Measurements from ENCODE around the gene SLC35F3.

DNA sequence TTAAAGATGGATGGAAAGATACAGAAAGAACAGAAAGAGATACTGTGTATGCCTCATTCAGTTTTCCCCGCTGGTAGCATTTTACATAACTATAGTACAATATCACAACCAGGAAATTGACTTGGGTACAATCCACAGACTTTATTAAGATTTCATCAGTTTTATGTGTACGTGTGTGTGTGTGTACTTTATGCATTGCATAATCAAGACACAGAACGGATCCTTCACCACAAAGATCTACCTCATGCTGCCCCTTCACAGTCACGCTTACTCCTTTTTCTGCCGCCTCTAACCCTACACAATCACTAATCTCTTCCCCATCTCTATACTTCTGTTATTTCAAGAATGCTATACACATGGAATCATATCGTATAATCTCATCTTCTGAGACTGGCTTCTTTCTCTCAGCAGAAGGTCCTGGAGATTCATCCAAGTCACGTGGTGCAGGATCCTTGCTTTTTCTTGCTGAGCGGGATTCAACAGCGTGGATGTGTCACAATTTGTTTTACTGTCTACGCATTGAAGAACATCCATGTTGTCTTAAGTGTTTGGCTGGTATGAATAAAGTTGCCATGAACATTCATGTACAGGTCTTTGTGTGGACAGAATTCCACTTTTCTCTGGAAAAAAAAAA, 76.7 kb downstream of the SLC35F3 start:
- TF ChIP-seq, protein P1, sequence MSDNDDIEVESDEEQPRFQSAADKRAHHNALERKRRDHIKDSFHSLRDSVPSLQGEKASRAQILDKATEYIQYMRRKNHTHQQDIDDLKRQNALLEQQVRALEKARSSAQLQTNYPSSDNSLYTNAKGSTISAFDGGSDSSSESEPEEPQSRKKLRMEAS (IDR thresholded peaks at IDR 0.05) = no peak
- TF ChIP-seq, protein P2, sequence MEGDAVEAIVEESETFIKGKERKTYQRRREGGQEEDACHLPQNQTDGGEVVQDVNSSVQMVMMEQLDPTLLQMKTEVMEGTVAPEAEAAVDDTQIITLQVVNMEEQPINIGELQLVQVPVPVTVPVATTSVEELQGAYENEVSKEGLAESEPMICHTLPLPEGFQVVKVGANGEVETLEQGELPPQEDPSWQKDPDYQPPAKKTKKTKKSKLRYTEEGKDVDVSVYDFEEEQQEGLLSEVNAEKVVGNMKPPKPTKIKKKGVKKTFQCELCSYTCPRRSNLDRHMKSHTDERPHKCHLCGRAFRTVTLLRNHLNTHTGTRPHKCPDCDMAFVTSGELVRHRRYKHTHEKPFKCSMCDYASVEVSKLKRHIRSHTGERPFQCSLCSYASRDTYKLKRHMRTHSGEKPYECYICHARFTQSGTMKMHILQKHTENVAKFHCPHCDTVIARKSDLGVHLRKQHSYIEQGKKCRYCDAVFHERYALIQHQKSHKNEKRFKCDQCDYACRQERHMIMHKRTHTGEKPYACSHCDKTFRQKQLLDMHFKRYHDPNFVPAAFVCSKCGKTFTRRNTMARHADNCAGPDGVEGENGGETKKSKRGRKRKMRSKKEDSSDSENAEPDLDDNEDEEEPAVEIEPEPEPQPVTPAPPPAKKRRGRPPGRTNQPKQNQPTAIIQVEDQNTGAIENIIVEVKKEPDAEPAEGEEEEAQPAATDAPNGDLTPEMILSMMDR (IDR thresholded peaks at IDR 0.05; ENCODE audit: low read depth, low read length, missing input control) = no peak
- TF ChIP-seq SP1 (IDR thresholded peaks at IDR 0.05) (no peak), GABPA (IDR thresholded peaks at IDR 0.05 in 1 of 2, conservative IDR thresholded peaks at IDR 0.05 in 1 of 2) (no peak), EGR1 (IDR thresholded peaks at IDR 0.05; ENCODE audit: low read depth in 2 of 2) (no peak), JUND (IDR thresholded peaks at IDR 0.05) (no peak), TAF1 (conservative IDR thresholded peaks at IDR 0.05) (no peak), RAD21 (IDR thresholded peaks at IDR 0.05) (no peak), YY1 (IDR thresholded peaks at IDR 0.05) (no peak), NR2F2 (IDR thresholded peaks at IDR 0.05) (no peak)
- TF ChIP-seq, protein P3, sequence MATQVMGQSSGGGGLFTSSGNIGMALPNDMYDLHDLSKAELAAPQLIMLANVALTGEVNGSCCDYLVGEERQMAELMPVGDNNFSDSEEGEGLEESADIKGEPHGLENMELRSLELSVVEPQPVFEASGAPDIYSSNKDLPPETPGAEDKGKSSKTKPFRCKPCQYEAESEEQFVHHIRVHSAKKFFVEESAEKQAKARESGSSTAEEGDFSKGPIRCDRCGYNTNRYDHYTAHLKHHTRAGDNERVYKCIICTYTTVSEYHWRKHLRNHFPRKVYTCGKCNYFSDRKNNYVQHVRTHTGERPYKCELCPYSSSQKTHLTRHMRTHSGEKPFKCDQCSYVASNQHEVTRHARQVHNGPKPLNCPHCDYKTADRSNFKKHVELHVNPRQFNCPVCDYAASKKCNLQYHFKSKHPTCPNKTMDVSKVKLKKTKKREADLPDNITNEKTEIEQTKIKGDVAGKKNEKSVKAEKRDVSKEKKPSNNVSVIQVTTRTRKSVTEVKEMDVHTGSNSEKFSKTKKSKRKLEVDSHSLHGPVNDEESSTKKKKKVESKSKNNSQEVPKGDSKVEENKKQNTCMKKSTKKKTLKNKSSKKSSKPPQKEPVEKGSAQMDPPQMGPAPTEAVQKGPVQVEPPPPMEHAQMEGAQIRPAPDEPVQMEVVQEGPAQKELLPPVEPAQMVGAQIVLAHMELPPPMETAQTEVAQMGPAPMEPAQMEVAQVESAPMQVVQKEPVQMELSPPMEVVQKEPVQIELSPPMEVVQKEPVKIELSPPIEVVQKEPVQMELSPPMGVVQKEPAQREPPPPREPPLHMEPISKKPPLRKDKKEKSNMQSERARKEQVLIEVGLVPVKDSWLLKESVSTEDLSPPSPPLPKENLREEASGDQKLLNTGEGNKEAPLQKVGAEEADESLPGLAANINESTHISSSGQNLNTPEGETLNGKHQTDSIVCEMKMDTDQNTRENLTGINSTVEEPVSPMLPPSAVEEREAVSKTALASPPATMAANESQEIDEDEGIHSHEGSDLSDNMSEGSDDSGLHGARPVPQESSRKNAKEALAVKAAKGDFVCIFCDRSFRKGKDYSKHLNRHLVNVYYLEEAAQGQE (IDR thresholded peaks at IDR 0.05) = no peak
- TF ChIP-seq, protein P4, sequence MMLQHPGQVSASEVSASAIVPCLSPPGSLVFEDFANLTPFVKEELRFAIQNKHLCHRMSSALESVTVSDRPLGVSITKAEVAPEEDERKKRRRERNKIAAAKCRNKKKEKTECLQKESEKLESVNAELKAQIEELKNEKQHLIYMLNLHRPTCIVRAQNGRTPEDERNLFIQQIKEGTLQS (IDR thresholded peaks at IDR 0.05) = no peak
- TF ChIP-seq, protein P5, sequence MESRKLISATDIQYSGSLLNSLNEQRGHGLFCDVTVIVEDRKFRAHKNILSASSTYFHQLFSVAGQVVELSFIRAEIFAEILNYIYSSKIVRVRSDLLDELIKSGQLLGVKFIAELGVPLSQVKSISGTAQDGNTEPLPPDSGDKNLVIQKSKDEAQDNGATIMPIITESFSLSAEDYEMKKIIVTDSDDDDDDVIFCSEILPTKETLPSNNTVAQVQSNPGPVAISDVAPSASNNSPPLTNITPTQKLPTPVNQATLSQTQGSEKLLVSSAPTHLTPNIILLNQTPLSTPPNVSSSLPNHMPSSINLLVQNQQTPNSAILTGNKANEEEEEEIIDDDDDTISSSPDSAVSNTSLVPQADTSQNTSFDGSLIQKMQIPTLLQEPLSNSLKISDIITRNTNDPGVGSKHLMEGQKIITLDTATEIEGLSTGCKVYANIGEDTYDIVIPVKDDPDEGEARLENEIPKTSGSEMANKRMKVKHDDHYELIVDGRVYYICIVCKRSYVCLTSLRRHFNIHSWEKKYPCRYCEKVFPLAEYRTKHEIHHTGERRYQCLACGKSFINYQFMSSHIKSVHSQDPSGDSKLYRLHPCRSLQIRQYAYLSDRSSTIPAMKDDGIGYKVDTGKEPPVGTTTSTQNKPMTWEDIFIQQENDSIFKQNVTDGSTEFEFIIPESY (IDR thresholded peaks at IDR 0.05) = no peak
